K562 (cell line): ENCODE results near the gene CPLANE2. TPM values are rescaled to one million over a fixed set of nuclear protein-coding genes. Genes with fewer than 3 reads are reported as not detected.
A peak's percentile ranks its signal among the peaks of the same experiment; 100 is the strongest.

Source experiments
- ATAC-seq: fragments of 200-7000 bp; cut with Tn5 transposase; 3 replicates; pipeline ENCODE4 v1.9.1; 2020; ENCODE audit warnings: moderate library complexity
- BruUV-seq: library from RNA; stranded (reverse); fragments of 400-500 nt; replicated peaks from 2 replicates; lab custom pipeline; 2021; lab: Mats Ljungman, UMichigan
- CTCF ChIA-PET: fragments of 300-600 bp; formaldehyde crosslinking; extraction: SDS; loops from one replicate; lab custom pipeline; 2021; ENCODE audit warnings: low intra/inter-chr PET ratio; lab: Yijun Ruan, JAX
- POLR2A ChIA-PET: fragments of 300-600, 350-650 bp; sonication (Branson Sonifier 250); formaldehyde crosslinking; extraction: SDS; loops from one replicate; lab custom pipeline; 2021; ENCODE audit warnings: antibody characterized with exemption, inconsistent platforms; lab: Yijun Ruan, JAX
- DNase-seq, 4 experiments: peaks; one replicate each; pipeline versions ENCODE4 v3.0.0 to v3.0.0-alpha.2; 2011 to 2018; ENCODE audit warnings: low spot score in 3 of 4, mixed read lengths in 3 of 4; ENCODE audit errors: extremely low read depth in 1 of 4
- FAIRE-seq: peaks from 2 replicates; lab custom pipeline; 2011; peaks lifted over from hg19 to GRCh38; lab: Jason Lieb, UNC
- H2AFZ ChIP-seq: 2 replicates; pipeline ENCODE4 v1.6.0; 2011; ENCODE audit warnings: low read depth, low read length, control low read depth, inconsistent platforms
- H3K27ac ChIP-seq: fragments of 200-600 bp; 3 replicates; pipeline ENCODE4 v1.8.0; 2011; ENCODE audit warnings: low read depth, mild to moderate bottlenecking, control low read depth, inconsistent platforms, low read length, moderate library complexity, mixed read lengths; ENCODE audit errors: extremely low read depth
- H3K27me3 ChIP-seq, 2 experiments: fragments of 300-600 bp in 1 of 2; 2 replicates in 1 of 2; 3 replicates in 1 of 2; pipeline versions ENCODE4 v1.6.0 to v1.8.0; 2011; ENCODE audit warnings: inconsistent platforms in 2 of 2, low read length in 2 of 2, mild to moderate bottlenecking in 1 of 2, mixed read lengths in 1 of 2, moderate library complexity in 1 of 2; ENCODE audit not compliant: control insufficient read depth in 2 of 2, insufficient read depth in 2 of 2
- H3K36me3 ChIP-seq: fragments of 300-600 bp; 3 replicates; pipeline ENCODE4 v1.8.0; 2011; ENCODE audit warnings: mild to moderate bottlenecking, low read length, inconsistent platforms; ENCODE audit not compliant: control insufficient read depth, insufficient read depth
- H3K4me1 ChIP-seq, 2 experiments: fragments of 200-600 bp in 1 of 2; replicated peaks in 1 of 2; 2 replicates in 1 of 2; 3 replicates in 1 of 2; pipeline versions ENCODE4 v1.5.1 to v1.8.0; 2011; ENCODE audit warnings: inconsistent platforms in 2 of 2, low read length in 2 of 2, mild to moderate bottlenecking in 1 of 2, mixed read lengths in 1 of 2, moderate library complexity in 1 of 2; ENCODE audit not compliant: control insufficient read depth in 2 of 2, insufficient read depth in 2 of 2
- H3K4me2 ChIP-seq: 2 replicates; pipeline ENCODE4 v1.6.1; 2011; ENCODE audit warnings: low read length, control low read depth, inconsistent platforms, mixed read lengths; ENCODE audit not compliant: insufficient read depth
- H3K4me3 ChIP-seq: fragments of 200-600 bp; sonication (generic), shearing (Covaris generic); 2 replicates; pipeline ENCODE4 v1.5.1; 2016; ENCODE audit warnings: control low read depth, inconsistent platforms
- H3K79me2 ChIP-seq: fragments of 200-600 bp; 3 replicates; pipeline ENCODE4 v1.8.0; 2011; ENCODE audit warnings: low read length, inconsistent platforms; ENCODE audit not compliant: control insufficient read depth, insufficient read depth
- H3K9ac ChIP-seq, 2 experiments: 2 replicates each; pipeline versions ENCODE4 v1.6.0 to v1.6.1; 2011; ENCODE audit warnings: low read depth in 2 of 2, low read length in 2 of 2, control low read depth in 1 of 2, inconsistent platforms in 1 of 2, mild to moderate bottlenecking in 1 of 2, mixed read lengths in 1 of 2; ENCODE audit not compliant: insufficient read depth in 1 of 2
- H3K9me1 ChIP-seq: one replicate; pipeline ENCODE4 v1.6.0; 2011; ENCODE audit warnings: inconsistent platforms, mild to moderate bottlenecking, low read length, moderate library complexity; ENCODE audit not compliant: control insufficient read depth, insufficient read depth
- H3K9me3 ChIP-seq: replicated peaks from 2 replicates; pipeline ENCODE4 v1.5.1; 2011; ENCODE audit warnings: low read depth, low read length, inconsistent platforms; ENCODE audit not compliant: control insufficient read depth, insufficient read depth
- H4K20me1 ChIP-seq: replicated peaks from 2 replicates; pipeline ENCODE4 v1.6.1; 2011; ENCODE audit warnings: low read length, inconsistent platforms, mixed read lengths; ENCODE audit not compliant: control insufficient read depth, insufficient read depth
- BCOR ChIP-seq: fragments of 450-650 bp; IDR thresholded peaks from 2 replicates; pipeline ENCODE4 v1.6.1; 2016
- GABPA ChIP-seq: fragments of 200-800 bp; sonication (Bioruptor generic); conservative IDR thresholded peaks from 2 replicates; pipeline ENCODE4 v1.6.1; 2016; ENCODE audit warnings: low read depth, missing genetic modification characterization, missing compliant biosample characterization
- NFE2 ChIP-seq: IDR thresholded peaks from 2 replicates; pipeline ENCODE4 v1.6.1; 2014; ENCODE audit warnings: antibody characterized with exemption, low read depth
- NFE2L1 ChIP-seq: fragments of 450-650 bp; IDR thresholded peaks from 2 replicates; pipeline ENCODE4 v1.6.1; 2016; ENCODE audit warnings: missing genetic modification characterization, low read depth, mild to moderate bottlenecking, missing compliant biosample characterization, moderate library complexity, borderline replicate concordance
- NRF1 ChIP-seq, 2 experiments: fragments of 450-650 bp; IDR thresholded peaks in 1 of 2; conservative IDR thresholded peaks in 1 of 2; 2 replicates each; pipeline ENCODE4 v1.6.1; 2014; ENCODE audit warnings: mild to moderate bottlenecking in 2 of 2
- PCBP2 ChIP-seq: fragments of 200-400 bp; formaldehyde crosslinking; IDR thresholded peaks from 2 replicates; pipeline ENCODE4 v1.6.1; 2018; ENCODE audit warnings: low read length, low read depth, mild to moderate bottlenecking, moderate library complexity; ENCODE audit not compliant: poor library complexity, severe bottlenecking
- SMARCA5 ChIP-seq: fragments of 450-650 bp; IDR thresholded peaks from 2 replicates; pipeline ENCODE4 v1.6.1; 2016
- STAT5A ChIP-seq: IDR thresholded peaks from 2 replicates; pipeline ENCODE4 v1.6.1; 2012; ENCODE audit warnings: low read length, inconsistent platforms, borderline replicate concordance
- TEAD4 ChIP-seq, 2 experiments: sonication (generic) in 1 of 2; formaldehyde crosslinking in 1 of 2; IDR thresholded peaks; 2 replicates each; pipeline versions ENCODE4 v1.6.1 to v1.8.0; 2012 to 2022; ENCODE audit warnings: borderline replicate concordance in 1 of 2, inconsistent platforms in 1 of 2, low read length in 1 of 2, mild to moderate bottlenecking in 1 of 2, missing genetic modification reagents in 1 of 2
- TFAP4 ChIP-seq: sonication (generic); formaldehyde crosslinking; IDR thresholded peaks from 2 replicates; pipeline ENCODE4 v1.8.0; 2022; ENCODE audit warnings: missing genetic modification reagents, mild to moderate bottlenecking, moderate library complexity, borderline replicate concordance
- THRAP3 ChIP-seq: fragments of 450-650 bp; IDR thresholded peaks from 2 replicates; pipeline ENCODE4 v1.6.1; 2016; ENCODE audit warnings: mild to moderate bottlenecking, inconsistent platforms, borderline replicate concordance
- ZBTB7A ChIP-seq: IDR thresholded peaks from 2 replicates; pipeline ENCODE4 v1.6.1; 2011; ENCODE audit warnings: low read depth, mild to moderate bottlenecking, low read length, moderate library complexity, borderline replicate concordance; ENCODE audit not compliant: control insufficient read depth
- ZNF121 ChIP-seq: sonication (generic); formaldehyde crosslinking; conservative IDR thresholded peaks from 2 replicates; pipeline ENCODE4 v1.8.0; 2022; ENCODE audit warnings: missing genetic modification reagents
- ZNF217 ChIP-seq: sonication (generic); formaldehyde crosslinking; IDR thresholded peaks from 2 replicates; pipeline ENCODE4 v1.8.0; 2022; ENCODE audit warnings: mild to moderate bottlenecking, missing genetic modification reagents
- ZNF436 ChIP-seq: fragments of 250-450, 450-650 bp; sonication (Bioruptor Pico); formaldehyde crosslinking; IDR thresholded peaks from 2 replicates; pipeline ENCODE4 v1.7.0; 2020; ENCODE audit warnings: mild to moderate bottlenecking
- WGBS: fragments of 100-300 bp; shearing (Covaris generic); methylation state at CpG from one replicate; pipeline ENCODE4 v1.1.6; 2016; ENCODE audit warnings: low coverage, mixed read lengths; ENCODE audit not compliant: insufficient coverage; ENCODE audit errors: missing lambda C conversion rate; 5-methylcytosine and 5-hydroxymethylcytosine counted together
- in situ Hi-C: fragments of 300-500 bp; cut with MboI; formaldehyde crosslinking; loops from 4 replicates; pipeline ENCODE4 v1.15.0; 2018; ENCODE audit warnings: inconsistent platforms, mixed read lengths
- intact Hi-C: fragments of 100-400 bp; cut with micrococcal nuclease; formaldehyde crosslinking; loops from 2 replicates; pipeline ENCODE4 v1.14.2; 2022
- polyA plus RNA-seq, 8 experiments: library from polyadenylated mRNA; depleted of rRNA in 4 of 8; stranded (reverse) in 5 of 8; unstranded in 3 of 8; fragments of >200 nt; fragmentation: Nextera tagmentation in 2 of 8; fragmentation: Illumina TruSeq in 1 of 8; extraction: Ambion mirVana in 2 of 8; extraction: Trizol in 1 of 8; gene quantifications; 2 replicates each; pipeline versions ENCODE4 v1.2.1 to v1.2.3, GENCODE V29; 2011 to 2014; ENCODE audit warnings: inconsistent platforms in 1 of 8, missing spikeins in 1 of 8
- total RNA-seq, 7 experiments: library from RNA; depleted of rRNA in 6 of 7; stranded (reverse); fragments of >200 nt in 6 of 7; fragmentation: Illumina TruSeq in 2 of 7; extraction: Trizol in 2 of 7; gene quantifications; 2 replicates each; pipeline versions ENCODE4 v1.2.1 to v1.2.3, GENCODE V29; 2011 to 2021; ENCODE audit warnings: low replicate concordance in 1 of 7
- TF ChIP-seq, protein P1 (sequence below), 3 experiments: fragments of 200-800 bp in 1 of 3; fragments of 250-450 bp in 1 of 3; fragments of 450-650 bp in 1 of 3; sonication (Bioruptor Pico) in 1 of 3; sonication (Bioruptor generic) in 1 of 3; formaldehyde crosslinking in 1 of 3; IDR thresholded peaks; 2 replicates each; pipeline versions ENCODE4 v1.6.1 to v1.8.0; 2016 to 2022; ENCODE audit warnings: mild to moderate bottlenecking in 2 of 3, missing genetic modification characterization in 2 of 3, missing compliant biosample characterization in 1 of 3, moderate library complexity in 1 of 3

CPLANE2 gene
- total and polyA plus RNA-seq, 9 of the 15 experiments (the other 6 are each of a cell fraction or from before 2014, with no cell fraction given), result 0.17 to 20.9 (median 8.1) TPM

GRCh38 chr1:16213013-16213412 is 24.0 kb downstream of the CPLANE2 start:
- H3K9me3 ChIP-seq, result no peaks in the 10 kb centered on the region
- intact Hi-C loops (no loop called here), in situ Hi-C loops (no loop called here)
- FAIRE-seq, result no peak
- no TSS peak for BruUV-seq
- no peaks in the 10 kb centered on the region for H4K20me1 ChIP-seq
- no peak overlapping the region for H3K4me3 ChIP-seq
- H3K4me1 ChIP-seq, result peaks cover 24 to 47% of the 10 kb centered on the region in 2 experiments
- peaks cover 3% of the 10 kb centered on the region for H3K9me1 ChIP-seq
- H3K36me3 ChIP-seq, result no peaks in the 10 kb centered on the region
- no peaks in the 10 kb centered on the region for H3K79me2 ChIP-seq
- DNase-seq, result no peak
- H3K27me3 ChIP-seq, result no peaks in the 10 kb centered on the region
- WGBS, result 21% methylated on average over 3 of the region's 3 CpGs
- ATAC-seq, result no peak
- no peak overlapping the region; a peak in 1 of 4 replicates for H3K9ac ChIP-seq
- no peak overlapping the region for H3K27ac ChIP-seq
- ChIA-PET POLR2A (interaction anchor here (0.6 to 1.5 kb wide), 2 partner anchors 10 to 363 kb away, joined by 3 to 4 read pairs; no protein-coding TSS in a partner anchor), CTCF (no interaction called here)
- H2AFZ ChIP-seq, result no peak overlapping the region
- no peak overlapping the region for H3K4me2 ChIP-seq
- TF ChIP-seq GABPA (tag), result no peak
- TF ChIP-seq BCOR, result peak; percentile 68
- no peak for TF ChIP-seq NFE2
- no peak for TF ChIP-seq TEAD4 (IDR thresholded peaks at IDR 0.05; ENCODE audit: low read length)
- no peak for TF ChIP-seq TEAD4 (CRISPR knock-in tag; IDR thresholded peaks at IDR 0.05; ENCODE audit: borderline replicate concordance)
- no peak for TF ChIP-seq STAT5A
- no peak for TF ChIP-seq ZNF121
- no peak for TF ChIP-seq TFAP4 (CRISPR knock-in tag)
- TF ChIP-seq THRAP3, result no peak
- TF ChIP-seq, protein P1, sequence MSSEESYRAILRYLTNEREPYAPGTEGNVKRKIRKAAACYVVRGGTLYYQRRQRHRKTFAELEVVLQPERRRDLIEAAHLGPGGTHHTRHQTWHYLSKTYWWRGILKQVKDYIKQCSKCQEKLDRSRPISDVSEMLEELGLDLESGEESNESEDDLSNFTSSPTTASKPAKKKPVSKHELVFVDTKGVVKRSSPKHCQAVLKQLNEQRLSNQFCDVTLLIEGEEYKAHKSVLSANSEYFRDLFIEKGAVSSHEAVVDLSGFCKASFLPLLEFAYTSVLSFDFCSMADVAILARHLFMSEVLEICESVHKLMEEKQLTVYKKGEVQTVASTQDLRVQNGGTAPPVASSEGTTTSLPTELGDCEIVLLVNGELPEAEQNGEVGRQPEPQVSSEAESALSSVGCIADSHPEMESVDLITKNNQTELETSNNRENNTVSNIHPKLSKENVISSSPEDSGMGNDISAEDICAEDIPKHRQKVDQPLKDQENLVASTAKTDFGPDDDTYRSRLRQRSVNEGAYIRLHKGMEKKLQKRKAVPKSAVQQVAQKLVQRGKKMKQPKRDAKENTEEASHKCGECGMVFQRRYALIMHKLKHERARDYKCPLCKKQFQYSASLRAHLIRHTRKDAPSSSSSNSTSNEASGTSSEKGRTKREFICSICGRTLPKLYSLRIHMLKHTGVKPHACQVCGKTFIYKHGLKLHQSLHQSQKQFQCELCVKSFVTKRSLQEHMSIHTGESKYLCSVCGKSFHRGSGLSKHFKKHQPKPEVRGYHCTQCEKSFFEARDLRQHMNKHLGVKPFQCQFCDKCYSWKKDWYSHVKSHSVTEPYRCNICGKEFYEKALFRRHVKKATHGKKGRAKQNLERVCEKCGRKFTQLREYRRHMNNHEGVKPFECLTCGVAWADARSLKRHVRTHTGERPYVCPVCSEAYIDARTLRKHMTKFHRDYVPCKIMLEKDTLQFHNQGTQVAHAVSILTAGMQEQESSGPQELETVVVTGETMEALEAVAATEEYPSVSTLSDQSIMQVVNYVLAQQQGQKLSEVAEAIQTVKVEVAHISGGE (CRISPR knock-in tag; IDR thresholded peaks at IDR 0.05), result no peak
- TF ChIP-seq ZNF436 (CRISPR knock-in tag), result 0 out of 2 replicates have a peak, but pooled peaks have one; percentile 56
- no peak for TF ChIP-seq ZBTB7A
- no peak for TF ChIP-seq PCBP2
- no peak for TF ChIP-seq NFE2L1 (tag)
- TF ChIP-seq NRF1 (conservative IDR thresholded peaks at IDR 0.05 in 1 of 2, IDR thresholded peaks at IDR 0.05 in 1 of 2), result peak in 1 of 2 experiments; percentile 13; a peak in 1 of 4 replicates
- TF ChIP-seq ZNF217 (CRISPR knock-in tag), result no peak
- TF ChIP-seq SMARCA5, result peak; percentile 67; the same call in 1 of the 2 replicates
